ENCODE measurements around the gene SPINT1. TPM values are rescaled to one million over a fixed set of nuclear protein-coding genes. Genes with fewer than 3 reads are reported as not detected.

The SPINT1 gene
- total and polyA plus RNA-seq, 2 donors (not counting 1 experiment from before 2014, with no cell fraction given), result 14.4 to 21.3 TPM

DNA sequence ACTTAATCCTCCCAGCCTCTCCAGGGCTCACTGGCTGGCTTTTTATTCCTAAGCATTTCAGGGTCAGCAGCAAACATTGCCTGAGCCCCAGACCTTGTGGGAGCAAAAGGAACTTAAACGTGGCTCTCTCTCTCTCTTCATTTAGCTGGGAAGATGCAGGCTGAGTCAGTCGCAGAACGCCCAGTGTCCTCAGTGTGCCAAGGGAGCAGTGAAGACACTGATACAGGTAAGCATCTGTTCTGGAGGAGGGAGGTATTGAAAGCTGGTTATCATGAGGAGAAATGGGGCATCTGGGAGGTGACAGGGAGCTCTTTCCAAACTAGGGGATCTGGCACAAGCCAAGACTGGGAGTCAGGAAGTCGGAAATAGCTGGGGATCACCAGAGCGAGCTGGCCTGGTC lies 25.8 kb downstream of the SPINT1 start:
- Histone ChIP-seq H3K9me3 (ENCODE audit: control extremely low read depth in 1 of 3, control insufficient read depth in 2 of 3, insufficient read depth in 1 of 3, low read length in 2 of 3) (no peaks in the 10 kb centered on the region), H3K36me3 (replicated peaks in 1 of 2; ENCODE audit: control extremely low read depth in 1 of 2, control insufficient read depth in 1 of 2, extremely low read depth in 1 of 2, insufficient read depth in 2 of 2, low read length in 1 of 2) (no peaks in the 10 kb centered on the region), H3K4me1 (ENCODE audit: control insufficient read depth in 2 of 2, insufficient read depth in 2 of 2, low read length in 2 of 2) (peaks cover 5 to 10% of the 10 kb centered on the region in 2 donors), H3K9ac (ENCODE audit: low read length) (no peak overlapping the region), H2AFZ (ENCODE audit: insufficient read depth, low read depth, low read length, poor library complexity, severe bottlenecking) (no peak overlapping the region), H3K27me3 (replicated peaks in 1 of 4; ENCODE audit: control extremely low read depth in 1 of 4, control insufficient read depth in 3 of 4, insufficient read depth in 4 of 4, low read length in 3 of 4) (peaks cover 0 to 12% (median 0%) of the 10 kb centered on the region in 4 experiments), H4K20me1 (ENCODE audit: control insufficient read depth, insufficient read depth, low read length, poor library complexity, severe bottlenecking) (no peaks in the 10 kb centered on the region), H3K79me2 (ENCODE audit: control insufficient read depth, insufficient read depth, low read length) (no peaks in the 10 kb centered on the region), H3K27ac (ENCODE audit: low read length in 2 of 2) (no peak overlapping the region), H3K4me2 (replicated peaks; ENCODE audit: low read depth, low read length, poor library complexity, severe bottlenecking) (no peak overlapping the region), H3K4me3 (ENCODE audit: control extremely low read depth in 1 of 5, extremely low read depth in 1 of 5, insufficient read depth in 1 of 5, low read depth in 2 of 5, low read length in 4 of 5) (no peak overlapping the region)
- ATAC-seq (ENCODE audit: low read depth) (no peak), DNase-seq (no peak)
- 83% methylated on average over 5 of the region's 5 CpGs for WGBS (ENCODE audit: insufficient coverage)
- no peak for TF ChIP-seq EZH2 (IDR thresholded peaks at IDR 0.05; ENCODE audit: borderline replicate concordance, insufficient read depth, low read depth, low read length, poor library complexity, severe bottlenecking)
- TF ChIP-seq, protein P1, sequence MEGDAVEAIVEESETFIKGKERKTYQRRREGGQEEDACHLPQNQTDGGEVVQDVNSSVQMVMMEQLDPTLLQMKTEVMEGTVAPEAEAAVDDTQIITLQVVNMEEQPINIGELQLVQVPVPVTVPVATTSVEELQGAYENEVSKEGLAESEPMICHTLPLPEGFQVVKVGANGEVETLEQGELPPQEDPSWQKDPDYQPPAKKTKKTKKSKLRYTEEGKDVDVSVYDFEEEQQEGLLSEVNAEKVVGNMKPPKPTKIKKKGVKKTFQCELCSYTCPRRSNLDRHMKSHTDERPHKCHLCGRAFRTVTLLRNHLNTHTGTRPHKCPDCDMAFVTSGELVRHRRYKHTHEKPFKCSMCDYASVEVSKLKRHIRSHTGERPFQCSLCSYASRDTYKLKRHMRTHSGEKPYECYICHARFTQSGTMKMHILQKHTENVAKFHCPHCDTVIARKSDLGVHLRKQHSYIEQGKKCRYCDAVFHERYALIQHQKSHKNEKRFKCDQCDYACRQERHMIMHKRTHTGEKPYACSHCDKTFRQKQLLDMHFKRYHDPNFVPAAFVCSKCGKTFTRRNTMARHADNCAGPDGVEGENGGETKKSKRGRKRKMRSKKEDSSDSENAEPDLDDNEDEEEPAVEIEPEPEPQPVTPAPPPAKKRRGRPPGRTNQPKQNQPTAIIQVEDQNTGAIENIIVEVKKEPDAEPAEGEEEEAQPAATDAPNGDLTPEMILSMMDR (IDR thresholded peaks at IDR 0.05), result no peak
- ChIA-PET CTCF (interaction anchor here (1.4 to 1.7 kb wide), 2 partner anchors 15 to 33 kb away, joined by 4 to 5 read pairs; no protein-coding TSS in a partner anchor), POLR2A (no interaction called here)
- peak overlapping the region; percentile 34 for H3K27ac Mint-ChIP-seq
- H3K9me3 Mint-ChIP-seq (ENCODE audit: insufficient read depth), result no peaks in the 10 kb centered on the region
- peaks cover 21% of the 10 kb centered on the region for H3K4me1 Mint-ChIP-seq
- no peak overlapping the region for H3K4me3 Mint-ChIP-seq
- intact Hi-C loops (cut with micrococcal nuclease), result no loop called here
- peaks cover 3% of the 10 kb centered on the region for H3K27me3 Mint-ChIP-seq

DNA sequence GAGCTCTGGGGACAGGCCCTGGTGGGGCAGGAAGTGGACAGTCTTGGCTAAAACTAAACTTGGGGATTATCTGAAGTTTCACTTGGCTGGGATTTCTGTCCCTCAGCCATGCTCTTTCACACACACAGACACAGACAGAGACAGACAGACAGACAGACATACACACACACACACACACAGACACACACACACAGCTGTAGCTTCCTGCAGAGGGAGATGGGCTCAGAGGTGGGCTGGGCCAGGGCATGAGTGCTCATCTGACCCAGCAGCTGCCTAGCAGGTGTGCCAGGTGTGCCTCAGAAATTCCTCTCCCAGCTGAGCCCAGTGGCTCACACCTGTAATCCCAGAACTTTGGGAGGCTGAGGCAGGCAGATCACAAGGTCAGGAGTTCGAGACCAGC lies 26.9 kb downstream of the SPINT1 start:
- no peak overlapping the region for H3K27ac ChIP-seq (ENCODE audit: low read length in 2 of 2)
- H2AFZ ChIP-seq (ENCODE audit: insufficient read depth, low read depth, low read length, poor library complexity, severe bottlenecking), result no peak overlapping the region
- no peaks in the 10 kb centered on the region for H3K9me3 Mint-ChIP-seq (ENCODE audit: insufficient read depth)
- H3K4me1 ChIP-seq (ENCODE audit: control insufficient read depth in 2 of 2, insufficient read depth in 2 of 2, low read length in 2 of 2), result peaks cover 6 to 11% of the 10 kb centered on the region in 2 donors
- H3K4me3 ChIP-seq (ENCODE audit: control extremely low read depth in 1 of 5, extremely low read depth in 1 of 5, insufficient read depth in 1 of 5, low read depth in 2 of 5, low read length in 4 of 5), result no peak overlapping the region
- no peak overlapping the region for H3K9ac ChIP-seq (ENCODE audit: low read length)
- H3K27me3 ChIP-seq (replicated peaks in 1 of 4; ENCODE audit: control extremely low read depth in 1 of 4, control insufficient read depth in 3 of 4, insufficient read depth in 4 of 4, low read length in 3 of 4), result peaks cover 0 to 17% (median 0%) of the 10 kb centered on the region in 4 experiments
- no peaks in the 10 kb centered on the region for H3K36me3 ChIP-seq (replicated peaks in 1 of 2; ENCODE audit: control extremely low read depth in 1 of 2, control insufficient read depth in 1 of 2, extremely low read depth in 1 of 2, insufficient read depth in 2 of 2, low read length in 1 of 2)
- no peak overlapping the region for H3K4me2 ChIP-seq (replicated peaks; ENCODE audit: low read depth, low read length, poor library complexity, severe bottlenecking)
- no CpG with 5 or more reads among the region's 1 CpG for WGBS (ENCODE audit: insufficient coverage)
- CTCF ChIA-PET, result interaction anchor here (1.2 to 1.7 kb wide), 3 partner anchors 14 to 32 kb away, joined by 3 to 5 read pairs (median 4); no protein-coding TSS in a partner anchor
- H3K4me1 Mint-ChIP-seq, result peaks cover 23% of the 10 kb centered on the region
- H3K4me3 Mint-ChIP-seq, result no peak overlapping the region
- POLR2A ChIA-PET, result no interaction called here
- H3K27ac Mint-ChIP-seq, result no peak overlapping the region
- intact Hi-C loops (cut with micrococcal nuclease), result no loop called here
- no peaks in the 10 kb centered on the region for H3K9me3 ChIP-seq (ENCODE audit: control extremely low read depth in 1 of 3, control insufficient read depth in 2 of 3, insufficient read depth in 1 of 3, low read length in 2 of 3)
- DNase-seq, result no peak
- no peaks in the 10 kb centered on the region for H4K20me1 ChIP-seq (ENCODE audit: control insufficient read depth, insufficient read depth, low read length, poor library complexity, severe bottlenecking)
- H3K79me2 ChIP-seq (ENCODE audit: control insufficient read depth, insufficient read depth, low read length), result no peaks in the 10 kb centered on the region
- peaks cover 3% of the 10 kb centered on the region for H3K27me3 Mint-ChIP-seq
- no peak for TF ChIP-seq EZH2 (IDR thresholded peaks at IDR 0.05; ENCODE audit: borderline replicate concordance, insufficient read depth, low read depth, low read length, poor library complexity, severe bottlenecking)
- TF ChIP-seq, protein P1 (IDR thresholded peaks at IDR 0.05), result no peak
- no peak for ATAC-seq (ENCODE audit: low read depth)
